NCI-H510A treated with DMSO at 0.1 percent for 48 hours (cell line): ENCODE measurements around the gene CDC16.
A peak's percentile ranks its signal among the peaks of the same experiment; 100 is the strongest.
"Not testable (repeated sequence)": the region's sequence is repeated elsewhere in the genome, so short reads cannot be mapped to it uniquely, and the experiment has no call there.

Source experiments
- DNase-seq: peaks from one replicate; lab custom pipeline; 2025; lab: John Stamatoyannopoulos, UW

CDC16 gene

DNA sequence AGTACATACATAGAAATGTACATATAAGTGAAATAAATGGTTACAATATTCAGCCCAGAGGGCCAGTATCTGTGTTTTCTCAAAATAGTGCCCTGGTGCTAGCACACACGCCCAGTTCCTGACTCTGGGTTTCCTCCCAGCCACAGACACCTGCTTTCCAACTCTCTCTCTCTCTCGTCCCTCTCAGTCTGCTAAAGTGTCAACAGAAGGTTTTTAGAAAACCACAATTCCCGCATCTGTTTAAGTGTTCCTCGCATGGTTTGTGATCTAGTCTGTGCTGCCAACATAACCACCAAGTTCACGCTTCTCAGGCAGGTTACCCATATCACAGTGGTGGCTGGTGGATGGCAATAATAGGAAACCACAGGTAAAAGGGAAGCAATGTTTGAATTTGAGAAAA is 28.9 kb downstream of the CDC16 start:
- DNase-seq = no peak

DNA sequence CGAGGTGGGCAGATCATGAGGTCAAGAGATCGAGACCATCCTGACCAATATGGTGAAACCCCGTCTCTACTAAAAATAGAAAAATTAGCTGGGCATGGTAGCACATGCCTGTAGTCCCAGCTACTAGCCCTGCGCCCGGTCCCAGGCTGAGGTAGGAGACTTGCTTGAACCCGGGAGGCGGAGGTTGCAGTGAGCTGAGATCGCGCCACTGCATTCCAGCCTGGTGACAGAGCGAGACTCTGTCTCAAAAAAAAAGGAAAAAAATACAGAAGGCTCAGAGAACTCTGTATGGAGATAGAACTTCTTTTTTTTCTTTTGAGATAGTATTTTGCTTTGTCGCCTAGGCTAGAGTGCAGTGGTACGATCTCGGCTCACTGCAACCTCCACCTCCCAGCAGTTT is 29.6 kb downstream of the CDC16 start:
- DNase-seq = not testable (repeated sequence)

GRCh38 chr13:114264886-114265611 is 30.4 kb downstream of the CDC16 start:
- DNase-seq = no peak

- DNase-seq = no peak
These were observed 31.5 kb downstream of the CDC16 start for GRCh38 chr13:114266241-114266640.

GRCh38 chr13:114268344-114269280 is 33.9 kb downstream of the CDC16 start:
- no peak for DNase-seq

DNA sequence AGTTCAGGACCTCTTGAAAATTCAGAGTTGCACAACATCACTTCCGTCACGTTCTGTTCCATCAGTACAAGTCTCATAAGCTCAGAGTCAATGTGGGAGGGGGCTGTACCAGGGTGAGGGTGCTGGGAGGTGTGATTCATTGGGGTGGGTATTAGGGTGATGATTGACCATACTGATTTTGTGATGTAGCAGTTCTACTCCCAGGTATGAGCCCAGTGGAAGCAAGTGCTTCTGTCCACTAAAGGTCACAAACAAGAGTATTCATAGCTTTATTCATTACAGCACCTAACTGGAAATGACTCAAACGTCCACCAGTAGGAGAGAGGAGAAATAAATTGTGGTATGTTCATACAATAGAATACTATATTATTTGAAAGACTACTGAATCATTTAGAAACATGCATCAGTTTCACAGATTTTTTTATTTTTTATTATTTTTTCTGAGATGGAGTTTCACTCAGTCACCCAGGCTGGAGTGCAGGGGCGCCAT is 34.6 kb downstream of the CDC16 start:
- DNase-seq = no peak

- no peak for DNase-seq
These were observed 38.3 kb downstream of the CDC16 start for GRCh38 chr13:114272977-114273376.

DNA sequence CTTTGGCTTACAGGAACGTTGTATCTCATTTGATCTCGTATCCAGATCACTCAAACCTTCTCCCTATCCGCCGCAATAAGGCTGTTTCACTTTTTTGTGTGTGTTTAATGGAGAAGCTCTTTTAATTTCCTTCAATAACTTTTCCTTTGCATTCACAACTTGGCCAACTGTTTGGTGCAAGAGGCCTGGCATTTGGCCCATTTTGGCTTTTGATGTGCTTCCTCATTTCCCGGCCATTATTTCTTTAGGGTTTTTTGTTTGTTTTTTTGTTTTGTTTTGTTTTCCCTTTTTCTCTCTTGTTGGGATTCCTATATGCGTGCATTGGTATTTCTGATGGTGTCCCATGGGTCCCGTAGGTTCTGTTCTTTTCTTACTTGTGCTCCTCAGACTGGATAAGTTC is 40.6 kb downstream of the CDC16 start:
- no peak for DNase-seq

DNA sequence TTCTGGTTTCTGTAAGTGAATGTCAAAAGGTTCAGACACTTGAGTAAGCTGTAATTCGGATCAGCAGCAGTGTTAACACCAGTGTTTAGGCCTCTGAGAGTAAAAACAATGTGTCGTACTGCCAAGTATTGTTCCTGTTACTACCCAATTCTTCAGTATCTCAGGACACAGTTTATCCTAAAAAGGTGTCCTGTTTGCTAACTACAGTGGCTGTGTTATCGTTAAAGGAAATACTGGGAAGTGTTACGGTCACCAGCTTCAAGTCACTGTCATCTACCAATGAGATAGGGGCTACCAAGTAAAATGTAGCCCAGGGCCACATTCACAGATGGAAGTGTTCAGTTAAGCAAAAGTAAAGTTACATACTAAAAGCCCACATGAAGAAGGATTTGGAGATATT is 44.4 kb downstream of the CDC16 start:
- no peak for DNase-seq

DNA sequence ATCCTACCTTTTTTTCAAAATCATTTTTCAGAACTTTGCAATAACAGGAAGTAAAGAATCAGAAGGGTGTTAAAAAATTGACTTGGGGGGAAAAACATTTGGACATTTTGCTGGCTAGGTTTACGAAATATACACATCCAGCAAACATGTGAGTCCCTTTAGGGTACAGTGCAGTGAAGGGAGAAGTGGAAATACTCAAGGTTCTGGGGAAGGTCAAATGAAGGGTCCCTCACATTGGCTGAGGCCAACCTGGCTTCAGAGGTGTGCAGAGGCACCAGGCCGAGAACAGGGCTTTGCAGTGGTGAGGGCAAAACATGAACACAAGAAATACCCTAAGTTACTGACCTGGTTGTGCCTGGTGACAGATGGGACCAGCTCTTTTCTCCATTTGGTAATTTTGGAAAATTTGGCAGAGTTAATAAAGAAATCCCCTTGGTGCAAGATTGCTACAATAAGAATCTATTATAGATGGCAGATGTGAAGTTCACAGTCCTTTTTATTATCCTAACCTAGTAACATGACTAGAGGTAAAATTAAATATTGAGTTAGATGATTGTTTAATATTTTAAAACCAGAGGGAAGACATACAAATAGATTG is 45.2 kb downstream of the CDC16 start:
- DNase-seq = no peak

DNA sequence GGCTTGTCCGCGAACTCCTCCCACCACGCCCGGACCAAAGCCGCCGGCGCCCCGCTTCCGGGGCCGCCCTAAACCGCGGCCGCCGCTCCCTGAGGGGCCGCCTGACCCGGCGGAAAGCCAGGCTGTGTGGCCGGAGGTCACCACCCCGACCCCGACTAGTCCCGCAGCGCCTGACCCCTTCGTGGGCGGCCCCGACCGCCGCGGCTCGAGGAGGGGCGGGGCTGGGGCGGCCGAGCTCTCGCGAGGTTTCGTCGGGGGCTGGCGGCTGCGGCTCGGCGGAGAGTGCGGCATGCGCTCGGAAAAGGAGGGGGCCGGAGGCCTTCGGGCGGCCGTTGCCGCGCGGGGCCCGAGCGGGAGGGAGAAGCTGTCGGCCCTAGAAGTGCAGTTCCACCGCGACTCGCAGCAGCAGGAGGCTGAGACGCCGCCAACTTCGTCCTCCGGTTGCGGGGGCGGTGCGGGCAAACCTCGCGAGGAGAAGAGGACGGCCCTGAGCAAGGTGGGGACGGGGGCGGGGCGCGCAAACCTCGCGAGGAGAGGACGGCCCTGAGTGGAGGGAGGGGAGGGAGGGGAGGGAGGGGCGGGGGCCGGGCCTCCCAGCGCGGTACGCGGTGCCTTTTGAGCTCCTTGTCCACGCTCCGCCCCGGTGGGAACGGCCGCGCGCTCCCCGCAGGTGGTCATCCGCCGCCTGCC is 46.8 kb downstream of the CDC16 start, which contains the start of gene UPF3A:
Gene UPF3A, plus strand, starts transcription at position 251 of the 690 bp plus-strand sequence. Its CDS starts 39 bp downstream, at position 290.
- DNase-seq = peak; percentile 68

DNA sequence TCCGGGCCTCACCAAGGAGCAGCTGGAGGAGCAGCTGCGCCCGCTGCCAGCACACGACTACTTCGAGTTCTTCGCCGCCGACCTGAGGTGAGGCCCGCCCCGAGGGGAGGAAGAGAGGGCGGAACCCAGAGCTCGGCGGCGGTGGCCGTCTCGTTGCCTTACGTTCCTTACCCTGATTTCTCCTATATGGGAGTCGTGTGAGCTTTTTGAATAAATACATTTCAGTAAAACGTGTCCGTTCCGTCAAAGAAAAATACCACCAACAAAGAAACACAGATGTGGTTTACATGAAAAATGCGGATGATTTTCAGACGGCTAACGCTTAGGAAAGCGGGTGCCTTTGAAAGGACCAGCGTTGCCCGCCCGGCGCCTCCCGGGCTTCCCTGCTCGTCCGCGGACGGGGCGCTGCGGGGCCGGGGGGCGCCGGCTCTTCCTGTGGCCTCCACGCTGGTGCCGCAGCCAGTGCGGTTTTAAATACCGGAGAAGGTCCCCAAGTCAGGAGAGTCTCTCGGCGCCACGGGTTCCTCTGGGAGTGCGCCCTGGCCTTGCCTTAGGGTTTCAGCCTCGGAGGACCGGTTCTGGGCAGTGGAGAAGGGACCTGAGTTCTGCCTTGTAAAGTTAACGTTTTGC is 47.5 kb downstream of the CDC16 start:
- DNase-seq = peak; percentile 56

DNA sequence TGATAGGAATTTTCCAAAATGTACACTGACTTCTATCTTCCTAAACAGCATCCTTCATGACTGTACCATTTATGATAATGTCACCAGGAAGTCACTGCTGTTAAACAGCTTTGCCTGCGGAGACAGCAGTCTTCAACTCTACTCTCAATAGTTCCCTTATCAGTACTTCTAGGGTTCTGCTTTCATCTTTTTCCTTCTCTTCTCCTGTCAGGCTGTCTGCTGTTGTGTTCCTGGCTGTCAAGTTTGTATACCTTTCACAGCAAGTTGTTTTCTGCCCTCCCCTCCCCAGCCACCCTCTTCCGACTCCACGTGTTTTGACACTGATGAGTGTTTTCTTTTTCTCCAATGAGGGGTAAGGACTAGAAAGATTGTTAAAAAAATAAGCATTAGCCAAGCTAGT is 48.9 kb downstream of the CDC16 start:
- no peak for DNase-seq

- DNase-seq = no peak
These were observed 50.0 kb downstream of the CDC16 start for GRCh38 chr13:114284680-114285079.

DNA sequence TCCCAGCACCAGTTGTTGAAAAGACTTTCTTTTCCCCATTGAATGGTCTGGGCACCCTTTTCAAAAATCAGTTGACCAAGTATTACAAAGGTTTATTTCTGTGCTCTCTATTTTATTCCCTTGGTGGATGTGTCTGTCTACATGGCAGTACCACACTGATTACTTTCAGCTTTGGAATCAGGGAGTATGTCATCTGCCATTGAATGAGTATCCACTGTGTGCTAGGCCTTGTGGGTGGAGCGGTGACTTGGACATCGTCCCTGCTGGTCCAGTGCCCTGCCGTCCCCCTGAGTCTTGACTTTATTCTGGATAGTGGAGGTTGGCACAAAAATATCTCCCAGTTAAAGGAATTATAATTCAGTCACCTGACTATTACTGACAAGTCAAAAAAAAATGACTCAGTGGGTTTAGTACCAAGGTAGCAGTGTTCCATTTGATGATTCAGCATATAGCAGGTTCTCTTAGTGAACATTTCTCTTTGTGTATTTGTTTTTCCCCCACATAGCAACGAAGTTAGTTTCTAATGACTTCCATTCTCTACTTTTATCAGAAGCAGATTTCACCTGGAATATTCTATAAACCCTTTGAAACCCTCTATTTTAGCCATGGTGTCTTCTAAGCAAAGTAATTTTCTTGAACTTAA is 50.6 kb downstream of the CDC16 start:
- DNase-seq = no peak

DNA sequence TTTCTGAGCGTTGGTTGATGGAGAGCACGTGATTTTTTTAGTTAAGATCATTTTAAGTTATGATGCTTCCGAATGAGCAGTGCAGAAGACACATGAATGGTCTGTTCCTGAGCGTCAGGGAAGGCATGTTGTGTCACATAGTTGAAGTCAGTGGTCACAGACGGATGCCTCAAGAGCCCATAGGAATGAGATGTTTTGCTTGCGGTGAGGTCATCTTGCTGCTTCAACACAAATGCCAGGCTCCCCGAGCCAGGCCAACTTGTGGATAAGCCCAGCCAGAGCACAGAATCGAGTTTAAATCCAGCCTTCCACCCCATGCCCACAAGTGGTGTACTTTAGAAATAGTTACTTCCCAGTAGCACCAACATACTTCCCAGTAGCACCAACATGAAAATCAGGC is 52.1 kb downstream of the CDC16 start:
- no peak for DNase-seq

DNA sequence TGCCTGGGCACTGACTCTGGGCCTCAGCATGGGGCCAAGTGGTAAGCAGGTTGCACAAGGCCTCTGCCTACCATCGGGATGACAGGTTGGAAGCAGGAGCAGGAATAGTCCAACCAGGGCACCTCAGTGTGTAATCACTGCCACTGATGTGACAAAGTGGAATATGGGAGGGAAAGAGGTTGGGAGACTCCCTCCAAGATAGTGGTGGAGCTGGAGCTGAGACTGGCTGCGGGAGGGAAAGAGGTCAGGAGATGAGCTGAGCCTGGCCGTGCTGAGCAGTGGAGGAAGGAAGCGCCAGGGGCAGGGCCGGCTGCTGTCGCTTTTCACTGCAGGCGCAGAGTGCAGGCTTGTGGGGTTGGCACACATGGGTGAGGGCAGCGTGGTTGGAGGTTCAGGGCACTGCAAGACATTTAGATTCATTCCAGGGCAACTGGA is 53.5 kb downstream of the CDC16 start:
- no peak for DNase-seq

DNA sequence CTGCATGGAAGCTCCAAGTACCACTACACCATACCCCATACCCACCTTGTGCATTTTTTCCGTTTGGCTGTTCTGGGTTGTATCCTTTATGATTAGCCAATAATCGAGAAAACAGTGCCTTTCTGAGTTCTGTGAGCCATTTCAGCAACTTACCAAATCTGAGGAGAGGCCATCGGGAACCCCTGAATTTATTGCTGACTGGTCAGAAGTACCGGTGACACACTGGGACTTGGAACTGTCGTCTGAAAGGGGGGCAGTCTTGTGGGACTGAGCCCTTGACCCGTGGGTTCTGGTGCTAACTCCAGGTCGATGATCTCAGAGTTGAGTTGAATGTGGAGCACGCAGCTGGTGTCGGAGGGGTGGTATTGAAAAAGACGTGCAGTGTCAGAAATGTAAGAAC is 61.8 kb downstream of the CDC16 start:
- DNase-seq = no peak

GRCh38 chr13:114296902-114297301 is 62.2 kb downstream of the CDC16 start:
- DNase-seq = no peak

DNA sequence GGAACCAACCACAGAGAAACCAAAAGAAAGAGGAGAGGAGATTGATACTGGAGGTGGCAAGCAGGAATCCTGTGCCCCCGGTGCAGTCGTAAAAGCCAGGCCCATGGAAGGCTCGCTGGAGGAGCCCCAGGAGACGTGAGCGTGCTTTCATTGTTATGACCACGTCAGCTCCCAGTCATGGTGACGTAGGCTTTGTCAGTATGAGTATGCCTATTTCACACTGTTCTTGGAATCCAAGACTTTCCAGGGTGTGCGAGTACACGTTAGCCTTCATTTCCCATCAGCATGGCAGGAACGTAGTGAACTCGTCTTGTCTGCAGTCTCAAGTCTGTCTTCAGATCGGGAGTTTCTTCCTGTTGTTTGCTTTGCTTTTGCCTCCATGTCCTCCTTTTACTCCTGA is 64.2 kb downstream of the CDC16 start:
- DNase-seq = no peak
